NK-92 treated with Interleukin-12 subunit alpha and Interleukin-12 subunit beta, amount 100 ng/mL, for 24 hours (cell line): ENCODE measurements around the gene PCIF1.
"Not testable (repeated sequence)": the region's sequence is repeated elsewhere in the genome, so short reads cannot be mapped to it uniquely, and the experiment has no call there.

ENCODE experiments used
- DNase-seq: peaks from one replicate; lab custom pipeline; 2025; lab: John Stamatoyannopoulos, UW

The PCIF1 gene

DNA sequence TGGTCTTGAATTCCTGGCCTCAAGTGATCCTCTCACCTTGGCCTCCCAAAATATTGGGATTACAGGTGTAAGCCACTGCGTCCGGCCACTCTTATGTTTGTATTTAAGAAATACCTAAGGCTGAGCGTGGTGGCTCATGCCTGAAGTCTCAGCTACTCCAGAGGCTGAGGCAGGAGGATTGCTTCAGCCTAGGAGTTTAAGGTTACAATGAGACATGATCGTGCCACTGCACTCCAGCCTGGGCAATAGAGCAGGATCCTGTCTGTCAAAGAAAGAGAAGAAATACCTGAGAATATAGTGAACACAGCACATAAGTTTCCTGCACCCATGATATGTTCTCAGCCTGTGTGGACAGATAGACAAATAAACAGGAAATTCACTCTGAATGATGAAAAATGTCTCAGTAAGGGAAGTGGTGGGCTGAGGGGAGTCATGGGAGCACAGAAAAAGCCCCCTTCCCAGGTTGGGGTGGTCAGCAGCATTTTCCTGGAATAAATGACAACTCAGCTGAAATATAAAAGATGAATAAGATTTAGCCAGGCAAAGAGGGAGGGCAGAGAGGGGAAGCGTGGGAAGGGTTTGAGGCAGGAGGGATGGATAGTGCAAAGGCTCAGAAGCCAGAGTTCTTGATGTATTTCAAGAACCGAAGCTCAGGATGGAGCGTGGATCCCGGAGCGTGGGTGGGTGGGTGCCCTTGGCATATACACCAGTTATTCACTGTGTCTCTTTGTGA lies 60.4 kb downstream of the PCIF1 start:
- DNase-seq = no peak

DNA sequence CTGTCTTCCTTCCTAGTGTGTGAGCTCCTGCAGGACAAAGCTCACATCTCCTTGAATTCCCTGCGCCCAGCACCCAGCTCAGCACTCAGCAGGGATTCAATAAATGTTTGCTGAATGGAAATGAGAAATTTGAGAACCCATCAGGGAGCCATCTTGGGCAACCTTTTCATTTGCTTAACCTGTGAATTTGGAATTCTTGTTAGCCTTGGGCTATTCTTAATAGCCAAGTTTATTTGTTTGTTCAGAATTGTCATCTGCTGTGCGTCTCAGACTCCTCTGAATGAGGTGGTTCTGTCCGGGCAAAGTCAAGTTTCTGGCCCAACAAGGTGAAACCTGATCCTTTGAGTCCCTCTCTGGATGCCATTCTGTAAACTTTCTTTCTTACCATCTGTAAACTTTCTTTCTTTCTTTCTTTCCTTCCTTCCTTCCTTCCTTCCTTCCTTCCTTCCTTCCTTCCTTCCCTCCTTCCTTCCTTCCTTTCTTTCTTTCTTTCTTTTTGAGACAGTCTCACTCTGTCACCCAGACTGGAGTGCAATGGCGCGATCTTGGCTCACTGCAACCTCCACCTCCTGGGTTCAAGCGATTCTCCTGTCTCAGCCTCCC lies 61.1 kb downstream of the PCIF1 start:
- not testable (repeated sequence) for DNase-seq

DNA sequence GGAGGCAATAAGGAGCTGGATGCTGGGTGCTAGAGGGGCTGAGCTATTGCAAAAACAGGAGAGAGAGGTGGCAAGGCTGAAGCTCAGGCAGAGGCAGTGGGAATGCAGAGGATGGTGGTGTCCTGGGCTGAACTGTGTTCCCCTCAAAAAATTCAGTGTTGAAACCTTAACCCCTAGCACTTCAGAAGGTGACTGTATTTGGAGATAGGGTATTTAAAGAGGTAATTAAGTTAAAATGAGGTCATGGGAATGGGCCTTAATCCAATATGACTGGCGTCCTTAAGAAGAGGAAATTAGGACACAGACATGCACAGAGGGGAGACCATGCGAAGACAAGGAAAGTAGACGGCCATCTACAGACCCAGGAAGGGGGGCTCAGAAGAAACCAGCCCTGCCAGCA lies 62.7 kb downstream of the PCIF1 start:
- no peak for DNase-seq
